Esophagus muscularis mucosa (tissue), 4 donors: ENCODE data around the gene SRR. TPM values are rescaled to one million over a fixed set of nuclear protein-coding genes. Genes with fewer than 3 reads are reported as not detected.
A peak's percentile ranks its signal among the peaks of the same experiment; 100 is the strongest.
"Not testable (repeated sequence)": the region's sequence is repeated elsewhere in the genome, so short reads cannot be mapped to it uniquely, and the experiment has no call there.

Source experiments
- DNase-seq: peaks from one replicate; pipeline ENCODE4 v3.0.0-alpha.2; 2017; ENCODE audit errors: extremely low spot score
- H3K27ac ChIP-seq, 4 donors: fragments of 200-600 bp; sonication (generic); replicated peaks in 1 of 4; 1 replicate in 3 of 4; 2 replicates in 1 of 4; pipeline ENCODE4 v1.5.1; 2016 to 2019; ENCODE audit warnings: mild to moderate bottlenecking in 1 of 4
- H3K27me3 ChIP-seq, 4 donors: fragments of 200-600 bp; sonication (generic); one replicate each; pipeline versions ENCODE4 v1.5.1 to v1.6.0; 2016 to 2019
- H3K36me3 ChIP-seq, 4 donors: fragments of 200-600 bp; sonication (generic); one replicate each; pipeline ENCODE4 v1.5.1; 2016 to 2019
- H3K4me1 ChIP-seq, 4 donors: fragments of 200-600 bp; sonication (generic); one replicate each; pipeline ENCODE4 v1.5.1; 2016 to 2019
- H3K4me3 ChIP-seq, 4 donors: fragments of 200-600 bp; sonication (generic); 1 replicate in 2 of 4; 2 replicates in 2 of 4; pipeline ENCODE4 v1.5.1; 2016 to 2019; ENCODE audit warnings: mild to moderate bottlenecking in 4 of 4, moderate library complexity in 1 of 4
- H3K9me3 ChIP-seq, 4 donors: fragments of 200-600 bp; sonication (generic); 1 replicate in 3 of 4; 2 replicates in 1 of 4; pipeline ENCODE4 v1.5.1; 2016 to 2019
- CTCF ChIP-seq, 3 experiments: fragments of 200-600 bp in 2 of 3; fragments of 450-650 bp in 1 of 3; sonication (generic) in 2 of 3; IDR thresholded peaks; one replicate each; pipeline ENCODE4 v1.5.1; 2017 to 2019; ENCODE audit warnings: antibody characterized with exemption in 3 of 3, mild to moderate bottlenecking in 2 of 3, moderate library complexity in 1 of 3
- EP300 ChIP-seq: sonication (generic); formaldehyde crosslinking; IDR thresholded peaks from one replicate; pipeline ENCODE4 v1.6.1; 2017; ENCODE audit warnings: antibody characterized with exemption
- POLR2A ChIP-seq: fragments of 450-650 bp; IDR thresholded peaks from one replicate; pipeline ENCODE4 v1.6.1; 2017; ENCODE audit warnings: antibody characterized with exemption, moderate library complexity, mild to moderate bottlenecking, low read depth
- POLR2AphosphoS5 ChIP-seq, 2 donors: sonication (generic); formaldehyde crosslinking; IDR thresholded peaks; one replicate each; pipeline ENCODE4 v1.6.1; 2017; ENCODE audit warnings: antibody characterized with exemption in 2 of 2
- WGBS: methylation state at CpG from one replicate; pipeline ENCODE4 v1.1.5; 2018; 5-methylcytosine and 5-hydroxymethylcytosine counted together
- intact Hi-C: fragments of 100-400 bp; cut with DNase I; formaldehyde crosslinking; loops from one replicate; pipeline ENCODE4 v1.15.1; 2023
- total RNA-seq, 4 donors: library from RNA; depleted of rRNA; stranded (reverse); fragments of >200 nt; gene quantifications; one replicate each; pipeline versions ENCODE4 v1.1.0 to v1.2.1, GENCODE V29; 2016

SRR gene
- total RNA-seq, result 10 to 100 TPM; 14.4 to 19.6 (median 15.5) TPM

GRCh38 chr17:2303204-2304188 is at the start of gene SRR, which contains the start of gene SMG6:
Gene SRR (plus strand): TSS chr17:2303950. CDS start chr17:2315561, 11,611 bp downstream.
Gene SMG6 (minus strand): TSS chr17:2303785. CDS start chr17:2303720, 65 bp downstream.
- H3K4me1 ChIP-seq, result peaks cover 10 to 35% (median 31%) of the 10 kb centered on the region in 4 donors
- H3K4me3 ChIP-seq, result peak within 1 kb of the TSS; percentile 89 to 94 (median 92)
- intact Hi-C loops, result no loop called here
- peak; percentile 96 for DNase-seq
- TF ChIP-seq POLR2A (no peak), CTCF (IDR thresholded peaks at IDR 0.05) (peak in 1 of 3 experiments; percentile 24), POLR2AphosphoS5 (IDR thresholded peaks at IDR 0.05) (peak; percentile 68 to 82)
- no peaks in the 10 kb centered on the region for H3K9me3 ChIP-seq
- 0% methylated on average over 13 of the region's 108 CpGs for WGBS
- peaks cover 0 to 26% (median 18%) of the 10 kb centered on the region in 4 donors for H3K36me3 ChIP-seq
- peak within 1 kb of the TSS; percentile 87 to 96 (median 92) for H3K27ac ChIP-seq
- no peaks in the 10 kb centered on the region for H3K27me3 ChIP-seq

GRCh38 chr17:2258830-2259229 is 44.9 kb upstream of the SRR start:
- Histone ChIP-seq H3K27ac (peak overlapping the region in 3 of 4 donors; percentile 52 to 70 (median 67)), H3K4me1 (peaks cover 17 to 56% (median 52%) of the 10 kb centered on the region in 4 donors)
- DNase-seq, intact Hi-C loops, H3K27me3 ChIP-seq, H3K36me3 ChIP-seq, H3K9me3 ChIP-seq, H3K4me3 ChIP-seq: not testable (repeated sequence)
- 95% methylated on average over 8 of the region's 8 CpGs for WGBS

GRCh38 chr17:2259769-2260536 is 43.8 kb upstream of the SRR start:
- TF ChIP-seq EP300 (no peak), POLR2AphosphoS5 (IDR thresholded peaks at IDR 0.05) (peak in 1 of 2 donors; percentile 5), POLR2A (no peak), CTCF (IDR thresholded peaks at IDR 0.05) (no peak)
- 59% methylated on average over 8 of the region's 8 CpGs for WGBS
- no peaks in the 10 kb centered on the region for H3K27me3 ChIP-seq
- H3K27ac ChIP-seq, result peak overlapping the region; percentile 52 to 71 (median 68)
- no peak for DNase-seq
- H3K36me3 ChIP-seq, result peaks cover 0 to 6% (median 2%) of the 10 kb centered on the region in 4 donors
- peaks cover 27 to 62% (median 57%) of the 10 kb centered on the region in 4 donors for H3K4me1 ChIP-seq
- H3K9me3 ChIP-seq, result no peaks in the 10 kb centered on the region
- no peak overlapping the region for H3K4me3 ChIP-seq
- intact Hi-C loops, result no loop called here

- no peaks in the 10 kb centered on the region for H3K27me3 ChIP-seq
- peaks cover 30 to 84% (median 79%) of the 10 kb centered on the region in 4 donors for H3K4me1 ChIP-seq
- peaks cover 0 to 6% (median 0%) of the 10 kb centered on the region in 4 donors for H3K36me3 ChIP-seq
- peak overlapping the region; percentile 52 to 71 (median 68) for H3K27ac ChIP-seq
- DNase-seq, result no peak
- WGBS, result 53% methylated on average over 2 of the region's 2 CpGs
- TF ChIP-seq POLR2A, result no peak
- TF ChIP-seq POLR2AphosphoS5 (IDR thresholded peaks at IDR 0.05), result peak; percentile 18 to 74
- no peaks in the 10 kb centered on the region for H3K9me3 ChIP-seq
- H3K4me3 ChIP-seq, result no peak overlapping the region
- intact Hi-C loops, result no loop called here
These were observed 41.6 kb upstream of the SRR start for GRCh38 chr17:2262135-2262587.

GRCh38 chr17:2263183-2264066 is 40.3 kb upstream of the SRR start:
- H3K4me1 ChIP-seq, result peaks cover 30 to 85% (median 81%) of the 10 kb centered on the region in 4 donors
- H3K36me3 ChIP-seq, result peaks cover 0 to 10% (median 0%) of the 10 kb centered on the region in 4 donors
- no peaks in the 10 kb centered on the region for H3K27me3 ChIP-seq
- no peaks in the 10 kb centered on the region for H3K9me3 ChIP-seq
- DNase-seq, result no peak
- peak overlapping the region; percentile 52 to 71 (median 68) for H3K27ac ChIP-seq
- 43% methylated on average over 8 of the region's 8 CpGs for WGBS
- TF ChIP-seq POLR2A (no peak), POLR2AphosphoS5 (IDR thresholded peaks at IDR 0.05) (no peak), CTCF (IDR thresholded peaks at IDR 0.05) (no peak), EP300 (no peak)
- H3K4me3 ChIP-seq, result no peak overlapping the region
- intact Hi-C loops, result no loop called here
